ENCODE results near the gene FBXW5.

The FBXW5 gene

DNA sequence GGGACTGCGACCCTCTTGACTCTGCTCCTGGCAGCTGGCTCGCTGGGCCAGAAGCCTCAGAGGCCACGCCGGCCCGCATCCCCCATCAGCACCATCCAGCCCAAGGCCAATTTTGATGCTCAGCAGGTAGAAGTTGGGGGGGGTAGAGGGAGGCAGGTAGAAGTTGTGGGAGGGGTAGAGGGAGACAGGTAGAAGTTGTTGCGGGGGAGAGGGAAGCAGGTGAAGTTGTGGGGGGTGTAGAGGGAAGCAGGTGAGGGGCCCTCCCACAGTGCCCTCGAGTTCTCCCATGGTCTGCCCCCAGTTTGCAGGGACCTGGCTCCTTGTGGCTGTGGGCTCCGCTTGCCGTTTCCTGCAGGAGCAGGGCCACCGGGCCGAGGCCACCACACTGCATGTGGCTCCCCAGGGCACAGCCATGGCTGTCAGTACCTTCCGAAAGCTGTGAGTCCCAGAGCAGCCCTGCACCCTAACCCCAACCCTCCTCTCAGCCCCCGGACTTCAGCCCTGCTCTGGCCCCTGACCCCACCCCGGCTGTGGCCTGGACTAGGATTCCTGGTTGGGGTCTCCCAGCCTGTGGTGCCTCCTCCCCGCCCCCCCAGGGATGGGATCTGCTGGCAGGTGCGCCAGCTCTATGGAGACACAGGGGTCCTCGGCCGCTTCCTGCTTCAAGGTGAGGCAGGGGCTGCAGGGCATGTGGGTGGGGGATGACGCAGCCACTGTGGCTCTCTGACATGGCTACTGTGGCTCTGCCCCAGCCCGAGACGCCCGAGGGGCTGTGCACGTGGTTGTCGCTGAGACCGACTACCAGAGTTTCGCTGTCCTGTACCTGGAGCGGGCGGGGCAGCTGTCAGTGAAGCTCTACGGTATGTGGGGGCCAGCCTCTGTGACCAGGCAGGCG lies 1.0 kb upstream of the FBXW5 start:
- TF ChIP-seq POLR2A (IDR thresholded peaks at IDR 0.05; ENCODE audit: low read depth, low read length) = no peak
- TF ChIP-seq PAX5 (IDR thresholded peaks at IDR 0.05; ENCODE audit: insufficient read depth, low read length, severe bottlenecking) = no peak
- TF ChIP-seq POLR2AphosphoS5 (IDR thresholded peaks at IDR 0.05; ENCODE audit: low read depth, low read length) = no peak
- TF ChIP-seq POU2F2 (IDR thresholded peaks at IDR 0.05; ENCODE audit: low read depth, low read length) = no peak
- no peak for TF ChIP-seq TAF1 (IDR thresholded peaks at IDR 0.05; ENCODE audit: low read depth, low read length)
- TF ChIP-seq SPI1 (IDR thresholded peaks at IDR 0.05; ENCODE audit: low read depth, low read length) = no peak
- no peak for DNase-seq (ENCODE audit: insufficient read length, low spot score)
- FAIRE-seq = no peak

DNA sequence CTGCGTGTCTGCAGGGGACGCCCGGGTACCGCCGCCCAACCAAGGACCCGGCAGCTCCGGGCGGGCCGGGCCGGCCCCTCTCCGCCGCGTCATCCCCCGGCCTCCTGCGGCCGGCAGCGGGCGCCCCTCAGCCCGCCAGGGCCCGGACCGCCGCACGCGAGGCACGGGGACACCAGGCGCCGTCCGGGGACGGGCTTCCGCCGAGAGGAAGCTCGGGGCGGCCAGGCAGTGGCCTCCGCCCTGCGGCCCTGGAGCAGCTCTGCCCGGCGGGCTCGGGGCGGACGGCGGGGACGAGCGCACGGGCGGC lies 373 bp downstream of the FBXW5 start:
- FAIRE-seq (no peak), DNase-seq (ENCODE audit: insufficient read length, low spot score) (peak; percentile 88)
- no peak for TF ChIP-seq POLR2AphosphoS5 (IDR thresholded peaks at IDR 0.05; ENCODE audit: low read depth, low read length)
- TF ChIP-seq SPI1 (IDR thresholded peaks at IDR 0.05; ENCODE audit: low read depth, low read length) = no peak
- TF ChIP-seq TAF1 (IDR thresholded peaks at IDR 0.05; ENCODE audit: low read depth, low read length) = no peak

DNA sequence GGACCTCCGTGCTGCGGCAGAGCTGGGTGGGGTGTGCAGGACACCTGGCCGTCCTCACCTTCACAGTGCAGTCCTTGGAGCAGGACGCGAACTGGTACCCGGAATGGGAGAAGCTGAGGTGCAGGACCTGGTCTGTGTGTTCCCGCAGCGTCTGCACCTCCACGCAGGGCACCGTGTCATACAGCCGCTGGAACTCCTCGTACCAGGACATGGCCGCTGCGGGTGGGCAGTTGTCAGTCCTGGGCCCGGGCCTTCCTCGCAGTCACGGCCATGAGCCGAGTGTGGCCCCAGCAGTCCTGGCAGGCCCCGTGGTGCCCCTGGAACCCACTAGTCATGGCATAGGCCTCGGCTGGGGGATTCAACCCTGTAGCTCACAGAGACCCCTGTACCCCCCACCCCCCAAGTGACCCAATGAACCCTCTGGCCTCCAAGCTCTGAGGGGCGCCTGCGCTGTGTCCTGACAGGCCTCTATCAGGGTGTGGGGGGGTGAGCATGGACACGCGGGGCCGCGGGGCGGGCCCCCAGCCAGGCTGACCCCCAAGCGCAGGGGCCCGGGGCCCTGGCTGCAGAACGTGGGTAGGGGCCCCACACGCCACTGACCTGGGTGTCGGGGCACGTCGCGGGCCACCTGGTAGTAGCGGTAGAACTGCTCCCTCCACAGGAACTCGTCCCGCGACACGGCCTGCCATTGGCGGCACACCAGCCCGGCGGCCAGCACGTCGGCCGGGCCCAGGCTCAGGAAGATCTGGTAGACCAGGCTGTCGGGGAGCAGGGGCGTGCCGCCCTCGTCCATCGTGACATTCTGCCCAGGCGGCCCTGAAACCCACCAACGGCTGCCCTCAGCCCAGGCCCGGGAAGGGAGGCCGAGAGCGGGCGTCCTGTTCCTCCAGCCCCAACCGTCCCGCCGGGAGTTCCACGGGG lies 987 bp downstream of the FBXW5 start:
- DNase-seq (ENCODE audit: insufficient read length, low spot score) (peak; percentile 79), FAIRE-seq (no peak)
- TF ChIP-seq TAF1 (IDR thresholded peaks at IDR 0.05; ENCODE audit: low read depth, low read length) (no peak), PAX5 (IDR thresholded peaks at IDR 0.05; ENCODE audit: insufficient read depth, low read length, severe bottlenecking) (no peak)

DNA sequence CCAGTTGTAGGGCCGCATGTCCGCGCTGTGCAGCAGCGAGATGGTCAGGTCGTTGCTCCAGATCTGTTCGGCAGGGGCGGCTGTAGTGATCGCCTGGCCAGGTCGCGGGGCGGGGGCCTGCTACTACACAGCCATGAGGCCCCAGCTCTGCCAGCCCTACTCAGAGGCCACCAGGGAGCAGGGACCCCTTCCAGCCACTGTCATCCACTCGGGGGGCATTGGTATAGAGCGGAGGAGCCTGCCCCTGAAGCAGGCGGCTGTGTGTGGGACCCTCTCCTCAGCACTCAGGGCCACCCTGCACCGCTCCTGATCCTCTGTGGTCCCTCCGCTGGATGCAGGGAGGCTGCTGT lies 1.7 kb downstream of the FBXW5 start:
- TF ChIP-seq POLR2A (IDR thresholded peaks at IDR 0.05; ENCODE audit: low read depth, low read length) = no peak
- no peak for TF ChIP-seq POLR2AphosphoS5 (IDR thresholded peaks at IDR 0.05; ENCODE audit: low read depth, low read length)
- TF ChIP-seq TAF1 (IDR thresholded peaks at IDR 0.05; ENCODE audit: low read depth, low read length) = no peak
- no peak for FAIRE-seq
- no peak for DNase-seq (ENCODE audit: insufficient read length, low spot score)

DNA sequence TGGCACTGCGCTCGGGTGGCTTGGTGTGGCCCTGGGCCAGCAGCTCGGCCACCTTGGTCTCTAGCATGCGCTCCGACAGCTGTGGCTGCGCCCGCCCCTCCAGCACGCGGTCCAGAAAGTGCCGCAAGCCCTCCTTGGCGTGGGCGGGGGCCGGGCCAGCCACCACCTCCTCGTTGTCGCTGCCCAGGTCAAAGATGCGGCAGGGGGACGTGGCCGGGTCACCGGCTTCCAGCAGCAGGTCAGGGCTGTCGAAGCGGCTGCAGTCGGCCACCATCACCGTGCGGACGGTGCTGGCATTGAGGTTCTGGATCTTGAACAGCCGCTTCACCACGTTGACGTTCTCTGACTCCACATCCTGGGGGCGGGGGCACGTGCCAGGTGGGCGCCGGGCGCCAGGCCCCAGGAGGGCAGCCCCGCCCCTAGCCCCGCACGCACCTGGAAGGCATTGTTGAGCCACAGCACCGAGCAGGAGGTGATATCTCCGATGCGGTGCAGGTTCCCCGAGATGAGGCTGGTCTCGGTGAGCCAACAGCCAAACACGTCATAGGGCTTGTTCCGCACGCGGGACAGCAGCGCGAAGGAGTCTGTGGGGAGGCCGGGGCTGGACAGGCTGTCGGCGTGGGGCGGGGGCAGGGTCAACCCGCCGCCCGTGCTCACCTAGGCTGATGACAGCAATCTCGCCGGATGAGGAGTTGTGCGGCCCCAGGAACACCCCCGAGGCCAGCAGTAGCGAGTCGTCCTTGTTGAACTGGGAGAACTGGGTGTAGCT lies 2.2 kb downstream of the FBXW5 start:
- FAIRE-seq = peak; percentile 40

GRCh38 chr9:136941231-136942111 lies 3.1 kb downstream of the FBXW5 start:
- DNase-seq (ENCODE audit: insufficient read length, low spot score) (no peak), FAIRE-seq (no peak)

More for the DNA sequence above, 2.2 kb downstream of the FBXW5 start:
- no peak for DNase-seq (ENCODE audit: insufficient read length, low spot score)
- TF ChIP-seq SPI1 (IDR thresholded peaks at IDR 0.05; ENCODE audit: low read depth, low read length) = no peak
- no peak for TF ChIP-seq PAX5 (IDR thresholded peaks at IDR 0.05; ENCODE audit: insufficient read depth, low read length, severe bottlenecking)
- no peak for TF ChIP-seq POU2F2 (IDR thresholded peaks at IDR 0.05; ENCODE audit: low read depth, low read length)
- no peak for TF ChIP-seq TAF1 (IDR thresholded peaks at IDR 0.05; ENCODE audit: low read depth, low read length)
- no peak for TF ChIP-seq POLR2AphosphoS5 (IDR thresholded peaks at IDR 0.05; ENCODE audit: low read depth, low read length)
- TF ChIP-seq POLR2A (IDR thresholded peaks at IDR 0.05; ENCODE audit: low read depth, low read length) = no peak

GRCh38 chr9:136940526-136941230 lies 3.9 kb downstream of the FBXW5 start:
- TF ChIP-seq POLR2A (IDR thresholded peaks at IDR 0.05; ENCODE audit: low read depth, low read length) (no peak; the same call in 1 of the 2 replicates), SPI1 (IDR thresholded peaks at IDR 0.05; ENCODE audit: low read depth, low read length) (no peak), POU2F2 (IDR thresholded peaks at IDR 0.05; ENCODE audit: low read depth, low read length) (no peak), TAF1 (IDR thresholded peaks at IDR 0.05; ENCODE audit: low read depth, low read length) (no peak), POLR2AphosphoS5 (IDR thresholded peaks at IDR 0.05; ENCODE audit: low read depth, low read length) (no peak), PAX5 (IDR thresholded peaks at IDR 0.05; ENCODE audit: insufficient read depth, low read length, severe bottlenecking) (no peak)
- FAIRE-seq = no peak
- DNase-seq (ENCODE audit: insufficient read length, low spot score) = no peak

More at GRCh38 chr9:136941231-136942111, 3.1 kb downstream of the FBXW5 start:
- TF ChIP-seq POU2F2 (IDR thresholded peaks at IDR 0.05; ENCODE audit: low read depth, low read length) (no peak), POLR2A (IDR thresholded peaks at IDR 0.05; ENCODE audit: low read depth, low read length) (no peak), POLR2AphosphoS5 (IDR thresholded peaks at IDR 0.05; ENCODE audit: low read depth, low read length) (no peak), SPI1 (IDR thresholded peaks at IDR 0.05; ENCODE audit: low read depth, low read length) (no peak), TAF1 (IDR thresholded peaks at IDR 0.05; ENCODE audit: low read depth, low read length) (no peak), PAX5 (IDR thresholded peaks at IDR 0.05; ENCODE audit: insufficient read depth, low read length, severe bottlenecking) (no peak)

DNA sequence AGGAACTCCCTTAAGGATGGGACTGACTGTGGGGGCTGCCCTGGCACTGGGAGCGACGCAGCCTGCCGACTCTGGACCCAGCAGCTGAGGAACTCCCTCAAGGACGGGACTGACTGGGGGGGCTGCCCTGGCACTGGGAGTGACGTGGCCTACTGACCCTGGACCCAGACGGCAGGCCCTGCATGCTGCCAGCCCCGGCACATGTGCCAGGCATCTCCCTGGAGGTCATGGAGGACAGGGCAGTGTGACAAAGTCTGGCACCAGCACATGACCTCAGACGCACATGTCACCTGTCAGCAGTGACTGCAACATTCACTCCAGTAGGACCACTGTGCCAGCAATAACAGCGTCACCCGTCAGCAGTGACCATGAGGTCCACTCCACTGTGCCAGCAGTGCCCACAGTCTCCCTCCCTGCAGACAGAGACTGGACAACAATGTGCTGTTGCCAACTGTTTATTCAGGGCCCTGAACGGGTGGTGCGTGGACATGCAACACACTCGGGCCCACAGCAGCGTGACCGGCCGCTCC lies 4.5 kb downstream of the FBXW5 start:
- DNase-seq (ENCODE audit: insufficient read length, low spot score) (no peak), FAIRE-seq (no peak)
- TF ChIP-seq PAX5 (IDR thresholded peaks at IDR 0.05; ENCODE audit: insufficient read depth, low read length, severe bottlenecking) (no peak), POU2F2 (IDR thresholded peaks at IDR 0.05; ENCODE audit: low read depth, low read length) (no peak), POLR2AphosphoS5 (IDR thresholded peaks at IDR 0.05; ENCODE audit: low read depth, low read length) (no peak; the same call in 1 of the 2 replicates), POLR2A (IDR thresholded peaks at IDR 0.05; ENCODE audit: low read depth, low read length) (no peak), TAF1 (IDR thresholded peaks at IDR 0.05; ENCODE audit: low read depth, low read length) (no peak)

Data from GM12891 (cell line).